HepG2 (cell line): ENCODE measurements around the gene NXN. TPM values are rescaled to one million over a fixed set of nuclear protein-coding genes. Genes with fewer than 3 reads are reported as not detected.
A peak's percentile ranks its signal among the peaks of the same experiment; 100 is the strongest.

Experiments
- ARHGAP35 ChIP-seq: sonication (generic); formaldehyde crosslinking; IDR thresholded peaks from 2 replicates; pipeline ENCODE4 v1.9.0; 2022; ENCODE audit warnings: mild to moderate bottlenecking, inconsistent platforms, moderate library complexity, missing genetic modification reagents, borderline replicate concordance
- CENPX ChIP-seq: sonication (generic); formaldehyde crosslinking; IDR thresholded peaks from 2 replicates; pipeline ENCODE4 v1.9.0; 2021; ENCODE audit warnings: mild to moderate bottlenecking, missing genetic modification reagents, moderate library complexity
- EP300 ChIP-seq, 3 experiments: sonication (generic) in 1 of 3; formaldehyde crosslinking in 1 of 3; IDR thresholded peaks; 2 replicates each; pipeline versions ENCODE4 v1.5.1 to v1.6.1; 2011 to 2020; ENCODE audit warnings: low read depth in 2 of 3, low read length in 2 of 3, borderline replicate concordance in 1 of 3, improper control_type of control experiment in 1 of 3, mild to moderate bottlenecking in 1 of 3, missing genetic modification reagents in 1 of 3, moderate library complexity in 1 of 3
- ETV5 ChIP-seq: IDR thresholded peaks from 2 replicates; pipeline ENCODE4 v1.6.1; 2018; ENCODE audit warnings: missing biosample characterization, missing genetic modification reagents, inconsistent platforms, borderline replicate concordance
- FOXA1 ChIP-seq, 2 experiments: fragments of 450-650 bp in 1 of 2; sonication (generic) in 1 of 2; formaldehyde crosslinking in 1 of 2; IDR thresholded peaks; 2 replicates each; pipeline versions ENCODE4 v1.4.0 to v1.6.1; 2016 to 2020; ENCODE audit warnings: missing genetic modification reagents in 1 of 2
- HHEX ChIP-seq: IDR thresholded peaks from 2 replicates; pipeline ENCODE4 v1.6.1; 2016; ENCODE audit warnings: control low read depth
- HOXD1 ChIP-seq: sonication (generic); formaldehyde crosslinking; IDR thresholded peaks from 2 replicates; pipeline ENCODE4 v1.5.0; 2020; ENCODE audit warnings: missing genetic modification reagents
- IKZF1 ChIP-seq: fragments of 450-650 bp; IDR thresholded peaks from 2 replicates; pipeline ENCODE4 v1.7.1; 2016
- KLF6 ChIP-seq: IDR thresholded peaks from 2 replicates; pipeline ENCODE4 v1.8.0; 2016; ENCODE audit warnings: missing biosample characterization, missing genetic modification reagents
- KLF9 ChIP-seq: IDR thresholded peaks from 2 replicates; pipeline ENCODE4 v1.6.1; 2016; ENCODE audit warnings: low read depth
- NFYB ChIP-seq: sonication (generic); formaldehyde crosslinking; IDR thresholded peaks from 2 replicates; pipeline ENCODE4 v1.4.0; 2020; ENCODE audit warnings: missing genetic modification reagents
- NR1H2 ChIP-seq: sonication (generic); formaldehyde crosslinking; IDR thresholded peaks from 2 replicates; pipeline ENCODE4 v1.8.1; 2022; ENCODE audit warnings: low read depth, missing genetic modification reagents, borderline replicate concordance
- PHF20 ChIP-seq: sonication (generic); formaldehyde crosslinking; IDR thresholded peaks from 2 replicates; pipeline ENCODE4 v1.5.0; 2020; ENCODE audit warnings: mild to moderate bottlenecking, missing genetic modification reagents
- RBAK ChIP-seq: sonication (generic); formaldehyde crosslinking; IDR thresholded peaks from 2 replicates; pipeline ENCODE4 v1.5.1; 2020; ENCODE audit warnings: mild to moderate bottlenecking, missing genetic modification reagents
- RBM39 ChIP-seq: fragments of 200-400 bp; formaldehyde crosslinking; IDR thresholded peaks from one replicate; pipeline ENCODE4 v1.6.1; 2018; ENCODE audit warnings: antibody characterized with exemption, mild to moderate bottlenecking, low read depth, low read length; ENCODE audit not compliant: poor library complexity, severe bottlenecking
- SIN3A ChIP-seq: IDR thresholded peaks from 2 replicates; pipeline ENCODE4 v1.6.1; 2011; ENCODE audit warnings: low read depth, mild to moderate bottlenecking, control low read depth, low read length, borderline replicate concordance
- SPEN ChIP-seq: sonication (generic); formaldehyde crosslinking; IDR thresholded peaks from 2 replicates; pipeline ENCODE4 v1.5.1; 2020; ENCODE audit warnings: low read depth, mild to moderate bottlenecking, missing genetic modification reagents
- ZBTB38 ChIP-seq: sonication (generic); formaldehyde crosslinking; IDR thresholded peaks from 2 replicates; pipeline ENCODE4 v1.5.1; 2020; ENCODE audit warnings: mild to moderate bottlenecking, missing genetic modification reagents
- ZNF441 ChIP-seq: sonication (generic); formaldehyde crosslinking; IDR thresholded peaks from 2 replicates; pipeline ENCODE4 v1.7.0; 2021; ENCODE audit warnings: missing genetic modification reagents, borderline replicate concordance
- polyA plus RNA-seq, 8 experiments: library from polyadenylated mRNA; depleted of rRNA in 3 of 8; stranded (reverse) in 7 of 8; unstranded in 1 of 8; fragments of >200 nt; fragmentation: Illumina TruSeq in 4 of 8; extraction: Trizol in 4 of 8; gene quantifications; 2 replicates each; pipeline versions ENCODE4 v1.2.1 to v1.2.3, GENCODE V29; 2011 to 2016; ENCODE audit warnings: low read depth in 4 of 8, missing spikeins in 1 of 8, mixed read lengths in 1 of 8; ENCODE audit not compliant: insufficient read depth in 1 of 8
- total RNA-seq, 5 experiments: library from RNA; depleted of rRNA; stranded (reverse); fragments of >200 nt; fragmentation: Illumina TruSeq; extraction: Trizol; gene quantifications; 2 replicates each; pipeline ENCODE4 v1.2.3, GENCODE V29; 2016; ENCODE audit warnings: low read depth in 1 of 5
- TF ChIP-seq, protein P1 (sequence below): sonication (generic); formaldehyde crosslinking; IDR thresholded peaks from 2 replicates; pipeline ENCODE4 v1.8.1; 2022; ENCODE audit warnings: mild to moderate bottlenecking, missing genetic modification reagents
- TF ChIP-seq, protein P2 (sequence below): sonication (generic); formaldehyde crosslinking; IDR thresholded peaks from 2 replicates; pipeline ENCODE4 v1.4.0; 2020; ENCODE audit warnings: mild to moderate bottlenecking, missing genetic modification reagents
- TF ChIP-seq, protein P3 (sequence below): sonication (generic); formaldehyde crosslinking; IDR thresholded peaks from 2 replicates; pipeline ENCODE4 v1.8.1; 2023; ENCODE audit warnings: mild to moderate bottlenecking, missing genetic modification reagents
- TF ChIP-seq, protein P4 (sequence below), 2 experiments: sonication (generic) in 1 of 2; formaldehyde crosslinking in 1 of 2; IDR thresholded peaks; 2 replicates each; pipeline versions ENCODE4 v1.4.0 to v1.6.1; 2018 to 2020; ENCODE audit warnings: missing genetic modification reagents in 2 of 2, borderline replicate concordance in 1 of 2, low read depth in 1 of 2, mild to moderate bottlenecking in 1 of 2, missing biosample characterization in 1 of 2

The NXN gene
- total and polyA plus RNA-seq, 2 of the 13 experiments (the other 11 are each of a cell fraction or from before 2014, with no cell fraction given): 22.2 to 24.3 TPM

DNA sequence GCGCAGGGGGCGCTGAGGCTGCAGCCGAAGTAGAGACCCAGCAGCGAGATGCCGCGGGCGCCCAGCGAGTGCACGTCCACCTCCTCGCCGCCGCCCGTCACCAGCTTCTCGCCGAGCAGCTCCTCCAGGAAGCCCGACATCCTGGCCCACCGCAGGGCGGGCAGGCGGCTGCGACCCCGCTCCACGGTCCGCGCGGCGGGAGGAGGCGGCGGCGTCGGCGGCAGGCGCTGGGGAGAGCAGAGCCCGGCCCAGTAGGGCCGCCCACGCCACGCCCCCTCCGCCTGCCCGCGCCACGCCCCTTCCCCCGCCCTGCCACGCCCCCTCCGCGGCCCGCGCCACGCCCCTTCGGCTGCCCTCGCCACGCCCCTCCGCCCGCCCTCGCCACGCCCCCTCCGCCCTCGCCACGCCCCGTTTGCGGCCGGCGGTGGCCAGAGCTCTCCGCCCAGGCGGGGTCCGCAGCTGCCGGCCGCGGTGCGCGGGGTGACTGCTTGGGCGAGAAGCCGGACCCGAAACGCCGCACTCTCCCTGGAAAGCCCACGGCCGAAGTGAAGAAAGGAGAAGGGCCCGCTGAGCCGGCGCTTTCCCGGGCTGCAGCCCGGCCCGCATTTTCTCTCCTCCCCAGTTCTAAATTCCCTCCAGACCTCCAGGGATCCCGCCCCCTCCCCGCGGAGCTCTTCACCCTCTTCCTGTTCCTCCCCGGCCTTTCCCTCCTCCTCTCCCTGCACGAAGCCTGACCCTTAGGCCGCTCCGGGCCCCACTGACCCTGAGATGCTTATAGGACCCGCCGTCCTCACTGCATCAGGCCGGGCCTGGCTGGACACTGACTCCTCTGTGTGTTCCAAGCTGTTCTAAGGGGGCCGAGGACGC is at the start of gene NXN (continued):
- TF ChIP-seq ARHGAP35 (CRISPR knock-in tag) (no peak), NR1H2 (CRISPR knock-in tag) (no peak), IKZF1 (no peak), SPEN (CRISPR knock-in tag) (0 out of 2 replicates have a peak, but pooled peaks have one; percentile 21), CENPX (CRISPR knock-in tag) (no peak), RBAK (CRISPR knock-in tag) (no peak), EP300 (IDR thresholded peaks at IDR 0.05; ENCODE audit: low read depth in 2 of 2, low read length in 2 of 2) (no peak), EP300 (CRISPR knock-in tag; IDR thresholded peaks at IDR 0.05; ENCODE audit: borderline replicate concordance) (no peak), ETV5 (CRISPR knock-in tag) (0 out of 2 replicates have a peak, but pooled peaks have one; percentile 12), HHEX (CRISPR knock-in tag) (no peak), NFYB (no peak), ZNF441 (CRISPR knock-in tag) (peak; percentile 12; the same call in 1 of the 2 replicates), HOXD1 (0 out of 2 replicates have a peak, but pooled peaks have one; percentile 25), SIN3A (peak; percentile 77; the same call in 1 of the 2 replicates), KLF9 (CRISPR knock-in tag) (no peak), ZBTB38 (CRISPR knock-in tag) (peak; percentile 62; the same call in 1 of the 2 replicates), KLF6 (CRISPR knock-in tag) (peak; percentile 41; the same call in 1 of the 2 replicates), RBM39 (peak; percentile 58), FOXA1 (IDR thresholded peaks at IDR 0.05) (no peak), FOXA1 (CRISPR knock-in tag; IDR thresholded peaks at IDR 0.05) (no peak), PHF20 (CRISPR knock-in tag) (peak; percentile 1; the same call in 1 of the 2 replicates)
- TF ChIP-seq, protein P1, sequence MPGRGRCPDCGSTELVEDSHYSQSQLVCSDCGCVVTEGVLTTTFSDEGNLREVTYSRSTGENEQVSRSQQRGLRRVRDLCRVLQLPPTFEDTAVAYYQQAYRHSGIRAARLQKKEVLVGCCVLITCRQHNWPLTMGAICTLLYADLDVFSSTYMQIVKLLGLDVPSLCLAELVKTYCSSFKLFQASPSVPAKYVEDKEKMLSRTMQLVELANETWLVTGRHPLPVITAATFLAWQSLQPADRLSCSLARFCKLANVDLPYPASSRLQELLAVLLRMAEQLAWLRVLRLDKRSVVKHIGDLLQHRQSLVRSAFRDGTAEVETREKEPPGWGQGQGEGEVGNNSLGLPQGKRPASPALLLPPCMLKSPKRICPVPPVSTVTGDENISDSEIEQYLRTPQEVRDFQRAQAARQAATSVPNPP (CRISPR knock-in tag): no peak
- TF ChIP-seq, protein P2, sequence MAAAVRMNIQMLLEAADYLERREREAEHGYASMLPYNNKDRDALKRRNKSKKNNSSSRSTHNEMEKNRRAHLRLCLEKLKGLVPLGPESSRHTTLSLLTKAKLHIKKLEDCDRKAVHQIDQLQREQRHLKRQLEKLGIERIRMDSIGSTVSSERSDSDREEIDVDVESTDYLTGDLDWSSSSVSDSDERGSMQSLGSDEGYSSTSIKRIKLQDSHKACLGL: peak; percentile 79; the same call in 1 of the 2 replicates
- TF ChIP-seq, protein P3, sequence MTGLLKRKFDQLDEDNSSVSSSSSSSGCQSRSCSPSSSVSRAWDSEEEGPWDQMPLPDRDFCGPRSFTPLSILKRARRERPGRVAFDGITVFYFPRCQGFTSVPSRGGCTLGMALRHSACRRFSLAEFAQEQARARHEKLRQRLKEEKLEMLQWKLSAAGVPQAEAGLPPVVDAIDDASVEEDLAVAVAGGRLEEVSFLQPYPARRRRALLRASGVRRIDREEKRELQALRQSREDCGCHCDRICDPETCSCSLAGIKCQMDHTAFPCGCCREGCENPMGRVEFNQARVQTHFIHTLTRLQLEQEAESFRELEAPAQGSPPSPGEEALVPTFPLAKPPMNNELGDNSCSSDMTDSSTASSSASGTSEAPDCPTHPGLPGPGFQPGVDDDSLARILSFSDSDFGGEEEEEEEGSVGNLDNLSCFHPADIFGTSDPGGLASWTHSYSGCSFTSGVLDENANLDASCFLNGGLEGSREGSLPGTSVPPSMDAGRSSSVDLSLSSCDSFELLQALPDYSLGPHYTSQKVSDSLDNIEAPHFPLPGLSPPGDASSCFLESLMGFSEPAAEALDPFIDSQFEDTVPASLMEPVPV (CRISPR knock-in tag): no peak; the same call in 1 of the 2 replicates
- TF ChIP-seq, protein P4, sequence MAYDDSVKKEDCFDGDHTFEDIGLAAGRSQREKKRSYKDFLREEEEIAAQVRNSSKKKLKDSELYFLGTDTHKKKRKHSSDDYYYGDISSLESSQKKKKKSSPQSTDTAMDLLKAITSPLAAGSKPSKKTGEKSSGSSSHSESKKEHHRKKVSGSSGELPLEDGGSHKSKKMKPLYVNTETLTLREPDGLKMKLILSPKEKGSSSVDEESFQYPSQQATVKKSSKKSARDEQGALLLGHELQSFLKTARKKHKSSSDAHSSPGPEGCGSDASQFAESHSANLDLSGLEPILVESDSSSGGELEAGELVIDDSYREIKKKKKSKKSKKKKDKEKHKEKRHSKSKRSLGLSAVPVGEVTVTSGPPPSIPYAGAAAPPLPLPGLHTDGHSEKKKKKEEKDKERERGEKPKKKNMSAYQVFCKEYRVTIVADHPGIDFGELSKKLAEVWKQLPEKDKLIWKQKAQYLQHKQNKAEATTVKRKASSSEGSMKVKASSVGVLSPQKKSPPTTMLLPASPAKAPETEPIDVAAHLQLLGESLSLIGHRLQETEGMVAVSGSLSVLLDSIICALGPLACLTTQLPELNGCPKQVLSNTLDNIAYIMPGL (CRISPR knock-in tag; IDR thresholded peaks at IDR 0.05; ENCODE audit: borderline replicate concordance in 1 of 2, low read depth in 1 of 2): peak; percentile 19 to 45; a peak in 1 of 4 replicates
